Caco-2 (cell line): ENCODE results near the gene HOXB2. TPM values are rescaled to one million over a fixed set of nuclear protein-coding genes. Genes with fewer than 3 reads are reported as not detected.

Source experiments
- BruUV-seq: library from RNA; stranded (reverse); fragments of 400-500 nt; replicated peaks from 2 replicates; lab custom pipeline; 2021; lab: Mats Ljungman, UMichigan
- CTCF ChIA-PET: fragments of 300-600 bp; sonication (Branson Sonifier 250); formaldehyde crosslinking; loops from one replicate; lab custom pipeline; 2022; ENCODE audit warnings: antibody characterized with exemption; lab: Charles Lee
- POLR2A ChIA-PET: fragments of 300-600 bp; sonication (Branson Sonifier 250); formaldehyde crosslinking; loops from one replicate; lab custom pipeline; 2022; ENCODE audit warnings: antibody characterized with exemption; lab: Charles Lee
- DNase-seq, 2 experiments: peaks; one replicate each; pipeline versions ENCODE4 v3.0.0 to v3.0.0-alpha.2; 2020 to 2022
- H3K27me3 ChIP-seq: replicated peaks from 2 replicates; pipeline ENCODE4 v1.6.0; 2011; ENCODE audit warnings: low read length; ENCODE audit not compliant: control insufficient read depth, insufficient read depth
- H3K36me3 ChIP-seq: 2 replicates; pipeline ENCODE4 v1.5.1; 2011; ENCODE audit warnings: low read length; ENCODE audit not compliant: control insufficient read depth, insufficient read depth
- H3K4me1 ChIP-seq: fragments of 250-450 bp; sonication (Bioruptor Pico); 2 replicates; pipeline ENCODE4 v1.5.1; 2020; ENCODE audit warnings: mild to moderate bottlenecking
- H3K4me3 ChIP-seq: 2 replicates; pipeline ENCODE4 v1.5.1; 2011; ENCODE audit warnings: low read depth, mild to moderate bottlenecking, control low read depth, low read length
- H3K9me3 ChIP-seq: fragments of 250-450 bp; sonication (Bioruptor Pico); 2 replicates; pipeline ENCODE4 v1.5.1; 2020; ENCODE audit warnings: mild to moderate bottlenecking, moderate library complexity
- H3K27ac Mint-ChIP-seq: one replicate; pipeline ENCODE4 v1.8.0; 2022; ENCODE audit warnings: mixed read lengths; ENCODE audit not compliant: unreplicated experiment
- H3K27me3 Mint-ChIP-seq: one replicate; pipeline ENCODE4 v1.8.0; 2022; ENCODE audit warnings: mixed read lengths; ENCODE audit not compliant: insufficient read depth, unreplicated experiment
- H3K36me3 Mint-ChIP-seq: one replicate; pipeline ENCODE4 v1.8.0; 2022; ENCODE audit warnings: mild to moderate bottlenecking, mixed read lengths; ENCODE audit not compliant: insufficient read depth, unreplicated experiment
- H3K4me1 Mint-ChIP-seq: one replicate; pipeline ENCODE4 v1.8.0; 2022; ENCODE audit warnings: low read depth, mixed read lengths; ENCODE audit not compliant: unreplicated experiment
- H3K4me3 Mint-ChIP-seq: one replicate; pipeline ENCODE4 v1.8.0; 2022; ENCODE audit warnings: mild to moderate bottlenecking, moderate library complexity, mixed read lengths; ENCODE audit not compliant: unreplicated experiment
- H3K9me3 Mint-ChIP-seq: one replicate; pipeline ENCODE4 v1.8.0; 2022; ENCODE audit warnings: mixed read lengths; ENCODE audit not compliant: unreplicated experiment
- CTCF ChIP-seq, 2 experiments: fragments of 200-600 bp in 1 of 2; IDR thresholded peaks; 1 replicate in 1 of 2; 2 replicates in 1 of 2; pipeline versions ENCODE4 v1.5.1 to v1.8.0; 2011 to 2022; ENCODE audit warnings: antibody characterized with exemption in 1 of 2, control low read depth in 1 of 2, inconsistent platforms in 1 of 2, low read depth in 1 of 2, low read length in 1 of 2, mild to moderate bottlenecking in 1 of 2, moderate library complexity in 1 of 2; ENCODE audit not compliant: insufficient read depth in 1 of 2, severe bottlenecking in 1 of 2, unreplicated experiment in 1 of 2
- intact Hi-C: fragments of 100-400 bp; cut with micrococcal nuclease; formaldehyde crosslinking; loops from one replicate; pipeline ENCODE4 v1.10.0; 2022; ENCODE audit not compliant: unreplicated experiment
- total RNA-seq: library from RNA; stranded (reverse); gene quantifications from 2 replicates; pipeline ENCODE4 v1.2.3, GENCODE V29; 2022

Gene HOXB2
- total RNA-seq, 1 experiment from 2014 or later = 1.1 TPM

GRCh38 chr17:48571826-48572417 lies 27.0 kb upstream of the HOXB2 start:
- H3K36me3 ChIP-seq = no peaks in the 10 kb centered on the region
- H3K4me3 ChIP-seq = no peak overlapping the region
- no peak for TF ChIP-seq CTCF (IDR thresholded peaks at IDR 0.05; ENCODE audit: insufficient read depth in 1 of 2, low read depth in 1 of 2, low read length in 1 of 2, severe bottlenecking in 1 of 2, unreplicated experiment in 1 of 2)
- Mint-ChIP-seq H3K4me3 (no peak overlapping the region), H3K36me3 (no peaks in the 10 kb centered on the region), H3K27ac (no peak overlapping the region), H3K27me3 (no peaks in the 10 kb centered on the region), H3K9me3 (no peaks in the 10 kb centered on the region), H3K4me1 (no peaks in the 10 kb centered on the region)
- ChIA-PET POLR2A (interaction anchor here (0.6 kb wide), 1 partner anchor 8 kb away, joined by 9 read pairs; no protein-coding TSS in a partner anchor), CTCF (no interaction called here)
- DNase-seq = no peak
- intact Hi-C loops = no loop called here
- H3K27me3 ChIP-seq = no peaks in the 10 kb centered on the region
- H3K9me3 ChIP-seq = no peaks in the 10 kb centered on the region
- peaks cover 18% of the 10 kb centered on the region for H3K4me1 ChIP-seq
- BruUV-seq = no TSS peak

- no TSS peak for BruUV-seq
- no peak overlapping the region for H3K4me3 ChIP-seq
- no peak for TF ChIP-seq CTCF (IDR thresholded peaks at IDR 0.05; ENCODE audit: insufficient read depth in 1 of 2, low read depth in 1 of 2, low read length in 1 of 2, severe bottlenecking in 1 of 2, unreplicated experiment in 1 of 2)
- intact Hi-C loops = no loop called here
- H3K27me3 ChIP-seq = no peaks in the 10 kb centered on the region
- Mint-ChIP-seq H3K4me3 (no peak overlapping the region), H3K36me3 (no peaks in the 10 kb centered on the region), H3K4me1 (no peaks in the 10 kb centered on the region), H3K9me3 (no peaks in the 10 kb centered on the region), H3K27ac (no peak overlapping the region), H3K27me3 (no peaks in the 10 kb centered on the region)
- DNase-seq = no peak
- peaks cover 17% of the 10 kb centered on the region for H3K4me1 ChIP-seq
- no peaks in the 10 kb centered on the region for H3K9me3 ChIP-seq
- ChIA-PET POLR2A (interaction anchor here (0.6 kb wide), 1 partner anchor 9 kb away, joined by 9 read pairs; no protein-coding TSS in a partner anchor), CTCF (interaction anchor here (0.6 kb wide), 1 partner anchor 504 kb away, joined by 4 read pairs; no protein-coding TSS in a partner anchor)
- H3K36me3 ChIP-seq = no peaks in the 10 kb centered on the region
Observed at GRCh38 chr17:48571024-48571818, 26.3 kb upstream of the HOXB2 start.

GRCh38 chr17:48570325-48571023 lies 25.6 kb upstream of the HOXB2 start:
- H3K4me1 Mint-ChIP-seq = no peaks in the 10 kb centered on the region
- H3K4me3 Mint-ChIP-seq = no peak overlapping the region
- no peak for DNase-seq
- H3K9me3 Mint-ChIP-seq = no peaks in the 10 kb centered on the region
- H3K9me3 ChIP-seq = no peaks in the 10 kb centered on the region
- H3K27me3 Mint-ChIP-seq = no peaks in the 10 kb centered on the region
- CTCF ChIA-PET = interaction anchor here (0.6 to 0.8 kb wide), 3 partner anchors 42 to 505 kb away, joined by 3 to 4 read pairs (median 4); no protein-coding TSS in a partner anchor
- BruUV-seq = no TSS peak
- H3K36me3 Mint-ChIP-seq = no peaks in the 10 kb centered on the region
- no peaks in the 10 kb centered on the region for H3K27me3 ChIP-seq
- H3K4me1 ChIP-seq = peaks cover 17% of the 10 kb centered on the region
- POLR2A ChIA-PET = no interaction called here
- H3K27ac Mint-ChIP-seq = no peak overlapping the region
- no peaks in the 10 kb centered on the region for H3K36me3 ChIP-seq
- intact Hi-C loops = no loop called here
- H3K4me3 ChIP-seq = no peak overlapping the region
- no peak for TF ChIP-seq CTCF (IDR thresholded peaks at IDR 0.05; ENCODE audit: insufficient read depth in 1 of 2, low read depth in 1 of 2, low read length in 1 of 2, severe bottlenecking in 1 of 2, unreplicated experiment in 1 of 2)
